Measurements from ENCODE around the gene MOXD1. TPM values are rescaled to one million over a fixed set of nuclear protein-coding genes. Genes with fewer than 3 reads are reported as not detected.
A peak's percentile ranks its signal among the peaks of the same experiment; 100 is the strongest.

MOXD1 gene
- polyA plus RNA-seq, 2 donors = 9.0 to 15.4 TPM

- Histone ChIP-seq H3K27me3 (ENCODE audit: control insufficient read depth in 1 of 2, insufficient read depth in 2 of 2, low read length in 2 of 2) (no peaks in the 10 kb centered on the region), H3K27ac (ENCODE audit: low read depth in 2 of 2, low read length in 1 of 2) (no peak overlapping the region), H3K36me3 (ENCODE audit: control insufficient read depth in 2 of 2, insufficient read depth in 2 of 2, low read length in 1 of 2) (no peaks in the 10 kb centered on the region), H3K4me3 (ENCODE audit: low read depth in 1 of 2, low read length in 2 of 2) (no peak overlapping the region), H3K4me1 (ENCODE audit: control insufficient read depth in 2 of 2, insufficient read depth in 2 of 2, low read length in 1 of 2) (no peaks in the 10 kb centered on the region), H3K9me3 (ENCODE audit: control insufficient read depth in 2 of 2, insufficient read depth in 1 of 2, low read depth in 1 of 2, low read length in 1 of 2) (no peaks in the 10 kb centered on the region)
- WGBS, 2 donors = 71 to 79% methylated on average over 3 of the region's 3 CpGs
Measured at GRCh38 chr6:132289756-132290155, 111.5 kb downstream of the MOXD1 start.

GRCh38 chr6:132287101-132287500 is 114.2 kb downstream of the MOXD1 start:
- no peaks in the 10 kb centered on the region for H3K9me3 ChIP-seq (ENCODE audit: control insufficient read depth in 2 of 2, insufficient read depth in 1 of 2, low read depth in 1 of 2, low read length in 1 of 2)
- no peaks in the 10 kb centered on the region for H3K36me3 ChIP-seq (ENCODE audit: control insufficient read depth in 2 of 2, insufficient read depth in 2 of 2, low read length in 1 of 2)
- 58 to 75% methylated on average over 1 of the region's 1 CpG for WGBS, 2 donors
- H3K4me1 ChIP-seq (ENCODE audit: control insufficient read depth in 2 of 2, insufficient read depth in 2 of 2, low read length in 1 of 2) = no peaks in the 10 kb centered on the region
- no peak overlapping the region for H3K27ac ChIP-seq (ENCODE audit: low read depth in 2 of 2, low read length in 1 of 2)
- no peak overlapping the region for H3K4me3 ChIP-seq (ENCODE audit: low read depth in 1 of 2, low read length in 2 of 2)
- no peaks in the 10 kb centered on the region for H3K27me3 ChIP-seq (ENCODE audit: control insufficient read depth in 1 of 2, insufficient read depth in 2 of 2, low read length in 2 of 2)

GRCh38 chr6:132286298-132287019 is 114.8 kb downstream of the MOXD1 start:
- no peaks in the 10 kb centered on the region for H3K9me3 ChIP-seq (ENCODE audit: control insufficient read depth in 2 of 2, insufficient read depth in 1 of 2, low read depth in 1 of 2, low read length in 1 of 2)
- H3K27me3 ChIP-seq (ENCODE audit: control insufficient read depth in 1 of 2, insufficient read depth in 2 of 2, low read length in 2 of 2) = no peaks in the 10 kb centered on the region
- no peak overlapping the region for H3K27ac ChIP-seq (ENCODE audit: low read depth in 2 of 2, low read length in 1 of 2)
- WGBS, 2 donors = 74 to 75% methylated on average over 5 of the region's 5 CpGs
- H3K4me1 ChIP-seq (ENCODE audit: control insufficient read depth in 2 of 2, insufficient read depth in 2 of 2, low read length in 1 of 2) = no peaks in the 10 kb centered on the region
- H3K36me3 ChIP-seq (ENCODE audit: control insufficient read depth in 2 of 2, insufficient read depth in 2 of 2, low read length in 1 of 2) = no peaks in the 10 kb centered on the region
- no peak overlapping the region for H3K4me3 ChIP-seq (ENCODE audit: low read depth in 1 of 2, low read length in 2 of 2)

GRCh38 chr6:132285004-132285780 is 116.1 kb downstream of the MOXD1 start:
- no peak overlapping the region for H3K27ac ChIP-seq (ENCODE audit: low read depth in 2 of 2, low read length in 1 of 2)
- no peaks in the 10 kb centered on the region for H3K36me3 ChIP-seq (ENCODE audit: control insufficient read depth in 2 of 2, insufficient read depth in 2 of 2, low read length in 1 of 2)
- no peaks in the 10 kb centered on the region for H3K4me1 ChIP-seq (ENCODE audit: control insufficient read depth in 2 of 2, insufficient read depth in 2 of 2, low read length in 1 of 2)
- 80 to 92% methylated on average over 11 of the region's 11 CpGs for WGBS, 2 donors
- no peaks in the 10 kb centered on the region for H3K27me3 ChIP-seq (ENCODE audit: control insufficient read depth in 1 of 2, insufficient read depth in 2 of 2, low read length in 2 of 2)
- H3K4me3 ChIP-seq (ENCODE audit: low read depth in 1 of 2, low read length in 2 of 2) = no peak overlapping the region
- no peaks in the 10 kb centered on the region for H3K9me3 ChIP-seq (ENCODE audit: control insufficient read depth in 2 of 2, insufficient read depth in 1 of 2, low read depth in 1 of 2, low read length in 1 of 2)

GRCh38 chr6:132282696-132283095 is 118.6 kb downstream of the MOXD1 start:
- Histone ChIP-seq H3K36me3 (ENCODE audit: control insufficient read depth in 2 of 2, insufficient read depth in 2 of 2, low read length in 1 of 2) (no peaks in the 10 kb centered on the region), H3K9me3 (ENCODE audit: control insufficient read depth in 2 of 2, insufficient read depth in 1 of 2, low read depth in 1 of 2, low read length in 1 of 2) (no peaks in the 10 kb centered on the region), H3K27ac (ENCODE audit: low read depth in 2 of 2, low read length in 1 of 2) (no peak overlapping the region), H3K4me1 (ENCODE audit: control insufficient read depth in 2 of 2, insufficient read depth in 2 of 2, low read length in 1 of 2) (no peaks in the 10 kb centered on the region), H3K4me3 (ENCODE audit: low read depth in 1 of 2, low read length in 2 of 2) (no peak overlapping the region), H3K27me3 (ENCODE audit: control insufficient read depth in 1 of 2, insufficient read depth in 2 of 2, low read length in 2 of 2) (no peaks in the 10 kb centered on the region)
- WGBS, 2 donors = 82 to 88% methylated on average over 7 of the region's 7 CpGs

GRCh38 chr6:132280436-132280835 is 120.8 kb downstream of the MOXD1 start:
- H3K9me3 ChIP-seq (ENCODE audit: control insufficient read depth in 2 of 2, insufficient read depth in 1 of 2, low read depth in 1 of 2, low read length in 1 of 2) = no peaks in the 10 kb centered on the region
- no peak overlapping the region for H3K27ac ChIP-seq (ENCODE audit: low read depth in 2 of 2, low read length in 1 of 2)
- H3K36me3 ChIP-seq (ENCODE audit: control insufficient read depth in 2 of 2, insufficient read depth in 2 of 2, low read length in 1 of 2) = no peaks in the 10 kb centered on the region
- H3K4me1 ChIP-seq (ENCODE audit: control insufficient read depth in 2 of 2, insufficient read depth in 2 of 2, low read length in 1 of 2) = no peaks in the 10 kb centered on the region
- no peak overlapping the region for H3K4me3 ChIP-seq (ENCODE audit: low read depth in 1 of 2, low read length in 2 of 2)
- 85 to 91% methylated on average over 8 of the region's 8 CpGs for WGBS, 2 donors
- H3K27me3 ChIP-seq (ENCODE audit: control insufficient read depth in 1 of 2, insufficient read depth in 2 of 2, low read length in 2 of 2) = no peaks in the 10 kb centered on the region

- Histone ChIP-seq H3K4me1 (ENCODE audit: control insufficient read depth in 2 of 2, insufficient read depth in 2 of 2, low read length in 1 of 2) (no peaks in the 10 kb centered on the region), H3K4me3 (ENCODE audit: low read depth in 1 of 2, low read length in 2 of 2) (peak overlapping the region; percentile 33 to 55), H3K27me3 (ENCODE audit: control insufficient read depth in 1 of 2, insufficient read depth in 2 of 2, low read length in 2 of 2) (no peaks in the 10 kb centered on the region), H3K27ac (ENCODE audit: low read depth in 2 of 2, low read length in 1 of 2) (no peak overlapping the region), H3K36me3 (ENCODE audit: control insufficient read depth in 2 of 2, insufficient read depth in 2 of 2, low read length in 1 of 2) (no peaks in the 10 kb centered on the region), H3K9me3 (ENCODE audit: control insufficient read depth in 2 of 2, insufficient read depth in 1 of 2, low read depth in 1 of 2, low read length in 1 of 2) (no peaks in the 10 kb centered on the region)
- 0 to 1% methylated on average over 12 of the region's 12 CpGs for WGBS, 2 donors
Measured at GRCh38 chr6:132279592-132280139, 121.6 kb downstream of the MOXD1 start.

- WGBS, 2 donors = 74 to 84% methylated on average over 13 of the region's 13 CpGs
- H3K9me3 ChIP-seq (ENCODE audit: control insufficient read depth in 2 of 2, insufficient read depth in 1 of 2, low read depth in 1 of 2, low read length in 1 of 2) = no peaks in the 10 kb centered on the region
- no peaks in the 10 kb centered on the region for H3K4me1 ChIP-seq (ENCODE audit: control insufficient read depth in 2 of 2, insufficient read depth in 2 of 2, low read length in 1 of 2)
- no peak overlapping the region for H3K4me3 ChIP-seq (ENCODE audit: low read depth in 1 of 2, low read length in 2 of 2)
- no peaks in the 10 kb centered on the region for H3K36me3 ChIP-seq (ENCODE audit: control insufficient read depth in 2 of 2, insufficient read depth in 2 of 2, low read length in 1 of 2)
- no peaks in the 10 kb centered on the region for H3K27me3 ChIP-seq (ENCODE audit: control insufficient read depth in 1 of 2, insufficient read depth in 2 of 2, low read length in 2 of 2)
- no peak overlapping the region for H3K27ac ChIP-seq (ENCODE audit: low read depth in 2 of 2, low read length in 1 of 2)
Measured at GRCh38 chr6:132275066-132275970, 126.0 kb downstream of the MOXD1 start.

GRCh38 chr6:132272776-132273175 is 128.5 kb downstream of the MOXD1 start:
- H3K27me3 ChIP-seq (ENCODE audit: control insufficient read depth in 1 of 2, insufficient read depth in 2 of 2, low read length in 2 of 2) = no peaks in the 10 kb centered on the region
- H3K36me3 ChIP-seq (ENCODE audit: control insufficient read depth in 2 of 2, insufficient read depth in 2 of 2, low read length in 1 of 2) = no peaks in the 10 kb centered on the region
- H3K27ac ChIP-seq (ENCODE audit: low read depth in 2 of 2, low read length in 1 of 2) = no peak overlapping the region
- 82 to 87% methylated on average over 10 of the region's 10 CpGs for WGBS, 2 donors
- H3K9me3 ChIP-seq (ENCODE audit: control insufficient read depth in 2 of 2, insufficient read depth in 1 of 2, low read depth in 1 of 2, low read length in 1 of 2) = no peaks in the 10 kb centered on the region
- no peaks in the 10 kb centered on the region for H3K4me1 ChIP-seq (ENCODE audit: control insufficient read depth in 2 of 2, insufficient read depth in 2 of 2, low read length in 1 of 2)
- no peak overlapping the region for H3K4me3 ChIP-seq (ENCODE audit: low read depth in 1 of 2, low read length in 2 of 2)
